IPS-NIHi7 (cell line): ENCODE results near the gene IGSF3.

Source experiments
- DNase-seq: peaks from one replicate; pipeline ENCODE4 v3.0.0; 2012; ENCODE audit warnings: mixed read lengths; ENCODE audit errors: extremely low spot score

The IGSF3 gene

DNA sequence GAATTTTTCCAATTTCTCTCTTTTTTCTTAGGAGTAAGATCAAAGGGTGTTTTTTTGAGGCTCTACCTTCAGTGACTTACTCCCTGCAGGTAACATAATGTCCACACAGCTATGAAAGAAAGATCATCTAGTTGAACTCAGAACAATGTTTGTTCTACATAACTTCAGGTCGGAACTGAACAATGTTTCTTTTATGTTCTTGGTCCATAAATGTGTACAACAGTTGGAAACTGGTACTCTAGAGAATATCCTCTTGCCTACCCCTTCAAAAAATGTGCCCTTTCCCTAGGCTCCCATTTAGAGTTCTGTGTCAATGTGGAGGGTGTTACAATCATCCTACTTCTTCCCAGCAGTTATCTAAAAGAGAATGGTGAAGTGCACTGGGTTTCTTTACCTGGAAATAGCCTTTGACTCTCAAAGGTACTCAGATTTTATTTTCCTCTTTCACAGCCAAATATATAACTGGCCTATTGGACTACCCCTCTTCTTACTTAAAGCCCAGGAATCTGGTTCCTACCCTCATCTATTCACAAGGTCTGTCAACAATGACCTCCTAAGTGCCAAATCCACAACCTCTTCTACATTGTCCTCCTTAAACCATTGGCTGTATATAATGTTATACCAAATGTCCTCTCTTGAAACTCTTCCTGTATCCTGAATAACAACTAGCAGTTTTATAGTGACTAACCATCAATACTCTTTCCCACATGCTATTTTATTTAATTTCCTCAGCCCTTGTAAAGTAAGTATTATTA is 139.0 kb downstream of the IGSF3 start:
- DNase-seq: no peak

DNA sequence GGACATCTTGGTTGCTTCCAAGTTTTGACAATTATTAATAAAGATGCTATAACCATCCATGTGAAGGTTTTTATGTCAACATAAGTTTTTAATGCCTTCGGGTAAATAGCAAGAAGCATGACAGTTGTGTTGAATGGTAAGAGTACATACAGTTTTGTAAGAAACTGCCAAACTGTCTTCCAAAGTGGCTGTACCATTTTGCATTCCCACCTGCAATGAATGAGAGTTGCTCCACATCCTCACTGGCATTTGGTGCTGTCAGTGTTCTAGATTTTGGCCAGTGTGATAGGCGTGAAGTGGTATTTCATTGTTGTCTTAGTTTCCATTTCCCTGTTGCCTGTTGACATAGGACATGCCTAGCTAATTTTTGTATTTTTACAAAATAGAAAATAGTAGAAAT is 142.1 kb downstream of the IGSF3 start:
- DNase-seq: no peak
